Pons (tissue), 1 donor: ENCODE data around the gene PRKG2.

Experiments
- DNase-seq: peaks from one replicate; pipeline ENCODE4 v3.0.0-alpha.2; 2016; ENCODE audit warnings: low spot score

The PRKG2 gene

DNA sequence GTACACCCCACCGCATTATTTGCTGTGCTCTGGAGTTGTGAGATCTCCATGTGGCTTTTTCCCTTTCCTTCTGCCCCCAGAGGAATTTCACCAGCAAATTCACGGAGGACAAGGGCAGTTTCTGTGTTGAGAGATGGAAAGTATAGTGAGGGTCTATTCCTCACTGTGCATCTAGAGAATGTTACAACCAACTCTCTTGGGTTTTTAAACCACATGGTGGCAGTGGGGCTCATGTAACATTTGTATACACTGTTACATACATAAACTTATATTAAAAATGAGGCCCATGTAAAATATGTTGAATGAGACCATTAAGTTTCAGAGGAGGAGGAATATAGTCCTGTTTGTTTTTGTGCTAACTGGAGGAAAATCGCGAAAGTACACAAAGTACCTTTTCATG, 909 bp upstream of the PRKG2 start:
- DNase-seq = no peak

- DNase-seq = no peak
Measured at GRCh38 chr4:81214144-81214880, 710 bp downstream of the PRKG2 start.

GRCh38 chr4:81213671-81214070, 1.4 kb downstream of the PRKG2 start:
- DNase-seq = no peak

GRCh38 chr4:81211956-81212355, 3.1 kb downstream of the PRKG2 start:
- no peak for DNase-seq

- no peak for DNase-seq
Measured at GRCh38 chr4:81207828-81208227, 7.2 kb downstream of the PRKG2 start.

DNA sequence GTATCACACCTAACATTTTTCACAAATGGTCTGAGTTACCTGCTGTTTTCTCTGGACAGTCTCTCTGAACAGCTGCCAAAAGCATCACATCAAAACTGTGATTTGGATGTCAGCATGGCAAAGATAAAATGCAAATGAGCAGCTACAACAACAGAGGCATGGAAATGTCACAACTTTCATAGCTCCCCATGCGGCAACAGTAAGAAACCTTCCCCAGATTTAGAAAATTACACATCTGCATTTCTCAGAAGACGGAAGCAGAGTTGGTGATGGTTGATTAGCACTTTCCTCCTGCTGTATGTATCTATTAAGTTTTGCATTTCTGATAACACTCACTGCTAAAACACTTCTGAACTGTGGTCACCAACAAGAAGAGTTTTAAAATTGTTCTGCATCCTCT, 9.7 kb downstream of the PRKG2 start:
- DNase-seq = no peak

DNA sequence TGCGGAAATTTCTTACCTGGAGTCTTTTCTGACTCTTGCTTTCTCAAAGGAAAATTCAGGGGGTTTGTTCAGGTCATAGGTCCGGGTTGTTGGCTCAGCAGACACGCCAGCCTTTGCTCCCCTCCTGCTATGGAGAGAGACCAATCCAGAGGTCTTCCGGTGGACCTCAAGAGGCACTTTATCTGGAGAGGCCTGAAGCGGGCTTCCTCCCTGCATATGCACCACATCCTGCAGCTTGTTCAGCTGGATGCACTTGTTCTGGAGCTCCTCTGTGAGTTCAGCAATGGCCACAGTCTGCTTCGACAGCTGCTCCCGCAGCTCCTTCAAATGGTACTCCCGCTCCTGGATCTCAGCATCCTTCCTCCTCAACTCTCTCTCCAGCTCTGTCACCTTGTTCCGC, 10.5 kb downstream of the PRKG2 start:
- DNase-seq = no peak

GRCh38 chr4:81199831-81200230, 15.2 kb downstream of the PRKG2 start:
- DNase-seq = no peak

DNA sequence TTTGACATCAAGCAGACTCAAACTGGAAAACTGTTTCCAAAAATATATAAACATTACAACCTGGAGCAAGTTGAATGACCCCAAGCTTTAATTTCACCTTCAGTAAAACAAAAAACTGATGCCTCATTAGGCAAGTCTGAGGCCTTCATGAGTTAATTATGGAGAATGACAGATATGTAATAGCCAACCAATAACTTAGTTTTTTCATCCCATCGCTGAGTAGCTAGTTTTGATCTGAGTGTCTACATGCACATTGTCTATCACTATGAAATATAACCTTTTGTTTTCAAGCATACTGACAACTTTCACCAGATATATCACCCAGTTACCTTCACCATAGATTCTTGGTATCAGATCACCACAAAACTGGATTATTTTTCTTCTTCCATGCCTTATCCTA, 16.4 kb downstream of the PRKG2 start:
- no peak for DNase-seq

GRCh38 chr4:81197864-81198524, 17.0 kb downstream of the PRKG2 start:
- DNase-seq = no peak

- DNase-seq = no peak
Measured at GRCh38 chr4:81196126-81196650, 18.8 kb downstream of the PRKG2 start.

GRCh38 chr4:81195475-81195874, 19.5 kb downstream of the PRKG2 start:
- DNase-seq = no peak

GRCh38 chr4:81194286-81194685, 20.7 kb downstream of the PRKG2 start:
- no peak for DNase-seq

DNA sequence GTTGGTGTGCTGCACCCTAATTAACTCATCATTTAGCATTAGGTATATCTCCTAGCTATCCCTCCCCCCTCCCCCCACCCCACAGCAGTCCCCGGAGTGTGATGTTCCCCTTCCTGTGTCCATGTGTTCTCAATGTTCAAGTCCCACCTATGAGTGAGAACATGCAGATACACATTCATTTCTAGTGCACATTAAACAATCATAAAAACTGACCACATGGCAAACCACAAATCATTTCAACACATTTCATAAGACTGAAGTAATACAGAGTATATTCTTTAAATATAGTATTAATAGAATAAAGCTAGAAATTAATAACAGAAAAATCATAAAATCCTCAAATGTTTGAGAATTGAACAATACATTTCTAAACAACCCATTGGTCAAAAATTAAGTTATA, 34.1 kb downstream of the PRKG2 start:
- DNase-seq = no peak

GRCh38 chr4:81179326-81179725, 35.7 kb downstream of the PRKG2 start:
- DNase-seq = no peak

GRCh38 chr4:81173213-81173612, 41.8 kb downstream of the PRKG2 start:
- no peak for DNase-seq

- DNase-seq = no peak
Measured at GRCh38 chr4:81166458-81167160, 48.4 kb downstream of the PRKG2 start.

- DNase-seq = no peak
Measured at GRCh38 chr4:81165861-81166430, 49.1 kb downstream of the PRKG2 start.

GRCh38 chr4:81164623-81165416, 50.2 kb downstream of the PRKG2 start:
- DNase-seq = no peak

GRCh38 chr4:81164126-81164525, 50.9 kb downstream of the PRKG2 start:
- DNase-seq = no peak

- no peak for DNase-seq
Measured at GRCh38 chr4:81162752-81163458, 52.1 kb downstream of the PRKG2 start.
